ENCODE data around the gene CCDC6.
"Not testable (repeated sequence)": the region's sequence is repeated elsewhere in the genome, so short reads cannot be mapped to it uniquely, and the experiment has no call there.

The CCDC6 gene

GRCh38 chr10:59894114-59894513 lies 12.2 kb downstream of the CCDC6 start:
- Histone ChIP-seq H3K4me3 (ENCODE audit: low read depth, low read length) (no peak overlapping the region), H3K36me3 (ENCODE audit: control insufficient read depth, insufficient read depth, low read length) (peaks cover 8% of the 10 kb centered on the region), H3K9me3 (ENCODE audit: control insufficient read depth, insufficient read depth, low read depth, low read length) (no peaks in the 10 kb centered on the region), H3K4me1 (ENCODE audit: control insufficient read depth, insufficient read depth, low read length) (peaks cover 29% of the 10 kb centered on the region), H3K9ac (ENCODE audit: low read length) (no peak overlapping the region), H3K27ac (ENCODE audit: low read depth, low read length) (no peak overlapping the region), H3K27me3 (ENCODE audit: control insufficient read depth, insufficient read depth, low read length) (no peaks in the 10 kb centered on the region)

GRCh38 chr10:59892697-59893096 lies 13.7 kb downstream of the CCDC6 start:
- no peak overlapping the region for H3K9ac ChIP-seq (ENCODE audit: low read length)
- H3K27me3 ChIP-seq (ENCODE audit: control insufficient read depth, insufficient read depth, low read length) = no peaks in the 10 kb centered on the region
- peaks cover 22% of the 10 kb centered on the region; the same call in 1 of the 2 replicates for H3K4me1 ChIP-seq (ENCODE audit: control insufficient read depth, insufficient read depth, low read length)
- H3K9me3 ChIP-seq (ENCODE audit: control insufficient read depth, insufficient read depth, low read depth, low read length) = no peaks in the 10 kb centered on the region
- H3K4me3 ChIP-seq (ENCODE audit: low read depth, low read length) = no peak overlapping the region
- no peak overlapping the region for H3K27ac ChIP-seq (ENCODE audit: low read depth, low read length)
- H3K36me3 ChIP-seq (ENCODE audit: control insufficient read depth, insufficient read depth, low read length) = peaks cover 8% of the 10 kb centered on the region

- H3K9me3 ChIP-seq (ENCODE audit: control insufficient read depth, insufficient read depth, low read depth, low read length) = no peaks in the 10 kb centered on the region
- no peak overlapping the region for H3K9ac ChIP-seq (ENCODE audit: low read length)
- no peaks in the 10 kb centered on the region for H3K27me3 ChIP-seq (ENCODE audit: control insufficient read depth, insufficient read depth, low read length)
- H3K4me1 ChIP-seq (ENCODE audit: control insufficient read depth, insufficient read depth, low read length) = peaks cover 22% of the 10 kb centered on the region; the same call in 1 of the 2 replicates
- H3K27ac ChIP-seq (ENCODE audit: low read depth, low read length) = no peak overlapping the region
- H3K4me3 ChIP-seq (ENCODE audit: low read depth, low read length) = no peak overlapping the region
- H3K36me3 ChIP-seq (ENCODE audit: control insufficient read depth, insufficient read depth, low read length) = peaks cover 8% of the 10 kb centered on the region
Measured at GRCh38 chr10:59891936-59892335, 14.4 kb downstream of the CCDC6 start.

- peaks cover 8% of the 10 kb centered on the region for H3K36me3 ChIP-seq (ENCODE audit: control insufficient read depth, insufficient read depth, low read length)
- no peak overlapping the region for H3K4me3 ChIP-seq (ENCODE audit: low read depth, low read length)
- H3K27me3 ChIP-seq (ENCODE audit: control insufficient read depth, insufficient read depth, low read length) = no peaks in the 10 kb centered on the region
- peaks cover 22% of the 10 kb centered on the region; the same call in 1 of the 2 replicates for H3K4me1 ChIP-seq (ENCODE audit: control insufficient read depth, insufficient read depth, low read length)
- no peaks in the 10 kb centered on the region for H3K9me3 ChIP-seq (ENCODE audit: control insufficient read depth, insufficient read depth, low read depth, low read length)
- H3K27ac ChIP-seq (ENCODE audit: low read depth, low read length) = no peak overlapping the region
- no peak overlapping the region for H3K9ac ChIP-seq (ENCODE audit: low read length)
Measured at GRCh38 chr10:59891349-59891748, 15.0 kb downstream of the CCDC6 start.

GRCh38 chr10:59888781-59889435 lies 17.4 kb downstream of the CCDC6 start:
- no peak overlapping the region for H3K9ac ChIP-seq (ENCODE audit: low read length)

GRCh38 chr10:59887972-59888640 lies 18.2 kb downstream of the CCDC6 start:
- H3K9ac ChIP-seq (ENCODE audit: low read length) = no peak overlapping the region
- H3K27ac ChIP-seq (ENCODE audit: low read depth, low read length) = no peak overlapping the region
- H3K9me3 ChIP-seq (ENCODE audit: control insufficient read depth, insufficient read depth, low read depth, low read length) = no peaks in the 10 kb centered on the region
- no peak overlapping the region for H3K4me3 ChIP-seq (ENCODE audit: low read depth, low read length)
- H3K36me3 ChIP-seq (ENCODE audit: control insufficient read depth, insufficient read depth, low read length) = peaks cover 8% of the 10 kb centered on the region
- no peaks in the 10 kb centered on the region for H3K27me3 ChIP-seq (ENCODE audit: control insufficient read depth, insufficient read depth, low read length)
- H3K4me1 ChIP-seq (ENCODE audit: control insufficient read depth, insufficient read depth, low read length) = peaks cover 8% of the 10 kb centered on the region; the same call in 1 of the 2 replicates

More at GRCh38 chr10:59888781-59889435, 17.4 kb downstream of the CCDC6 start:
- Histone ChIP-seq H3K4me3 (ENCODE audit: low read depth, low read length) (no peak overlapping the region), H3K4me1 (ENCODE audit: control insufficient read depth, insufficient read depth, low read length) (peaks cover 11% of the 10 kb centered on the region; the same call in 1 of the 2 replicates), H3K27ac (ENCODE audit: low read depth, low read length) (no peak overlapping the region), H3K27me3 (ENCODE audit: control insufficient read depth, insufficient read depth, low read length) (no peaks in the 10 kb centered on the region), H3K9me3 (ENCODE audit: control insufficient read depth, insufficient read depth, low read depth, low read length) (no peaks in the 10 kb centered on the region), H3K36me3 (ENCODE audit: control insufficient read depth, insufficient read depth, low read length) (peaks cover 8% of the 10 kb centered on the region)

GRCh38 chr10:59887006-59887405 lies 19.4 kb downstream of the CCDC6 start:
- Histone ChIP-seq H3K36me3 (ENCODE audit: control insufficient read depth, insufficient read depth, low read length) (peaks cover 8% of the 10 kb centered on the region), H3K27me3 (ENCODE audit: control insufficient read depth, insufficient read depth, low read length) (no peaks in the 10 kb centered on the region), H3K4me3 (ENCODE audit: low read depth, low read length) (no peak overlapping the region), H3K9ac (ENCODE audit: low read length) (no peak overlapping the region), H3K9me3 (ENCODE audit: control insufficient read depth, insufficient read depth, low read depth, low read length) (no peaks in the 10 kb centered on the region), H3K27ac (ENCODE audit: low read depth, low read length) (no peak overlapping the region), H3K4me1 (ENCODE audit: control insufficient read depth, insufficient read depth, low read length) (peaks cover 3% of the 10 kb centered on the region; the same call in 1 of the 2 replicates)

GRCh38 chr10:59885430-59886134 lies 20.8 kb downstream of the CCDC6 start:
- Histone ChIP-seq H3K36me3 (ENCODE audit: control insufficient read depth, insufficient read depth, low read length) (peaks cover 8% of the 10 kb centered on the region), H3K9ac (ENCODE audit: low read length) (no peak overlapping the region), H3K27me3 (ENCODE audit: control insufficient read depth, insufficient read depth, low read length) (no peaks in the 10 kb centered on the region), H3K4me3 (ENCODE audit: low read depth, low read length) (no peak overlapping the region), H3K9me3 (ENCODE audit: control insufficient read depth, insufficient read depth, low read depth, low read length) (no peaks in the 10 kb centered on the region), H3K4me1 (ENCODE audit: control insufficient read depth, insufficient read depth, low read length) (peaks cover 15% of the 10 kb centered on the region), H3K27ac (ENCODE audit: low read depth, low read length) (no peak overlapping the region)

GRCh38 chr10:59884893-59885292 lies 21.5 kb downstream of the CCDC6 start:
- not testable (repeated sequence) for H3K27ac ChIP-seq (ENCODE audit: low read depth, low read length); H3K36me3 ChIP-seq (ENCODE audit: control insufficient read depth, insufficient read depth, low read length); H3K9ac ChIP-seq (ENCODE audit: low read length); H3K27me3 ChIP-seq (ENCODE audit: control insufficient read depth, insufficient read depth, low read length); H3K4me3 ChIP-seq (ENCODE audit: low read depth, low read length); H3K9me3 ChIP-seq (ENCODE audit: control insufficient read depth, insufficient read depth, low read depth, low read length)
- H3K4me1 ChIP-seq (ENCODE audit: control insufficient read depth, insufficient read depth, low read length) = peaks cover 18% of the 10 kb centered on the region

GRCh38 chr10:59881640-59882039 lies 24.7 kb downstream of the CCDC6 start:
- Histone ChIP-seq H3K9me3 (ENCODE audit: control insufficient read depth, insufficient read depth, low read depth, low read length) (no peaks in the 10 kb centered on the region), H3K4me1 (ENCODE audit: control insufficient read depth, insufficient read depth, low read length) (peaks cover 15% of the 10 kb centered on the region), H3K27ac (ENCODE audit: low read depth, low read length) (no peak overlapping the region), H3K27me3 (ENCODE audit: control insufficient read depth, insufficient read depth, low read length) (no peaks in the 10 kb centered on the region), H3K4me3 (ENCODE audit: low read depth, low read length) (no peak overlapping the region), H3K9ac (ENCODE audit: low read length) (no peak overlapping the region), H3K36me3 (ENCODE audit: control insufficient read depth, insufficient read depth, low read length) (no peaks in the 10 kb centered on the region)

- H3K4me3 ChIP-seq (ENCODE audit: low read depth, low read length) = no peak overlapping the region
- H3K36me3 ChIP-seq (ENCODE audit: control insufficient read depth, insufficient read depth, low read length) = no peaks in the 10 kb centered on the region
- no peak overlapping the region for H3K9ac ChIP-seq (ENCODE audit: low read length)
- H3K27ac ChIP-seq (ENCODE audit: low read depth, low read length) = no peak overlapping the region
- H3K9me3 ChIP-seq (ENCODE audit: control insufficient read depth, insufficient read depth, low read depth, low read length) = no peaks in the 10 kb centered on the region
- peaks cover 15% of the 10 kb centered on the region for H3K4me1 ChIP-seq (ENCODE audit: control insufficient read depth, insufficient read depth, low read length)
- H3K27me3 ChIP-seq (ENCODE audit: control insufficient read depth, insufficient read depth, low read length) = no peaks in the 10 kb centered on the region
Measured at GRCh38 chr10:59880971-59881510, 25.3 kb downstream of the CCDC6 start.
